Loucy (cell line): ENCODE data around the gene OR8G5.

Experiments used
- H2AFZ ChIP-seq: fragments of 200-600 bp; sonication (generic); 2 replicates; pipeline ENCODE4 v1.6.0; 2016; ENCODE audit warnings: antibody characterized with exemption, mild to moderate bottlenecking, low read length, moderate library complexity
- H3F3A ChIP-seq: fragments of 200-600 bp; 2 replicates; pipeline ENCODE4 v1.6.0; 2016; ENCODE audit warnings: antibody characterized with exemption, low read depth, mild to moderate bottlenecking
- H3K27me3 ChIP-seq: fragments of 200-600 bp; sonication (generic); 2 replicates; pipeline ENCODE4 v1.6.1; 2014; ENCODE audit warnings: low read length, mild to moderate bottlenecking; ENCODE audit not compliant: insufficient read depth, poor library complexity, severe bottlenecking
- H3K36me3 ChIP-seq: fragments of 200-600 bp; sonication (generic); 2 replicates; pipeline ENCODE4 v1.6.1; 2016; ENCODE audit warnings: low read length; ENCODE audit not compliant: insufficient read depth
- H3K4me1 ChIP-seq: fragments of 200-600 bp; sonication (generic); 2 replicates; pipeline ENCODE4 v1.5.1; 2014; ENCODE audit warnings: low read length, mild to moderate bottlenecking; ENCODE audit not compliant: insufficient read depth, poor library complexity, severe bottlenecking
- H3K4me2 ChIP-seq: fragments of 200-600 bp; sonication (generic); 2 replicates; pipeline ENCODE4 v1.6.0; 2014; ENCODE audit warnings: antibody characterized with exemption, low read length, low read depth, mild to moderate bottlenecking; ENCODE audit not compliant: poor library complexity, severe bottlenecking
- H3K4me3 ChIP-seq: fragments of 200-600 bp; sonication (generic); 2 replicates; pipeline ENCODE4 v1.5.1; 2014; ENCODE audit warnings: low read length, mild to moderate bottlenecking, mixed read lengths; ENCODE audit not compliant: poor library complexity, severe bottlenecking
- H3K79me2 ChIP-seq: fragments of 200-600 bp; sonication (generic); 2 replicates; pipeline ENCODE4 v1.6.1; 2014; ENCODE audit warnings: low read length; ENCODE audit not compliant: insufficient read depth
- H3K9ac ChIP-seq: fragments of 200-600 bp; sonication (generic); 2 replicates; pipeline ENCODE4 v1.6.0; 2014; ENCODE audit warnings: mild to moderate bottlenecking, low read depth, low read length, moderate library complexity; ENCODE audit not compliant: poor library complexity, severe bottlenecking
- H3K9me2 ChIP-seq: fragments of 200-600 bp; sonication (generic); replicated peaks from 2 replicates; pipeline ENCODE4 v1.6.1; 2016; ENCODE audit warnings: low read depth, low read length, mixed read lengths
- H3K9me3 ChIP-seq: fragments of 200-600 bp; sonication (generic); 2 replicates; pipeline ENCODE4 v1.6.1; 2014; ENCODE audit warnings: mild to moderate bottlenecking, antibody characterized with exemption, low read length, low read depth; ENCODE audit not compliant: insufficient read depth
- H4K20me1 ChIP-seq: fragments of 200-600 bp; sonication (generic); 2 replicates; pipeline ENCODE4 v1.6.0; 2014; ENCODE audit warnings: antibody characterized with exemption, low read length, mild to moderate bottlenecking; ENCODE audit not compliant: insufficient read depth, poor library complexity, severe bottlenecking
- EZH2phosphoT487 ChIP-seq: fragments of 200-600 bp; IDR thresholded peaks from 2 replicates; pipeline ENCODE4 v1.6.1; 2018; ENCODE audit warnings: antibody characterized with exemption, mild to moderate bottlenecking, moderate library complexity, borderline replicate concordance
- TF ChIP-seq, protein P1 (sequence below): fragments of 200-600 bp; sonication (generic); conservative IDR thresholded peaks from 2 replicates; pipeline ENCODE4 v1.5.1; 2014; ENCODE audit warnings: mild to moderate bottlenecking, antibody characterized with exemption, low read length

The OR8G5 gene

GRCh38 chr11:124296016-124296415 lies 39.8 kb downstream of the OR8G5 start:
- TF ChIP-seq, protein P1, sequence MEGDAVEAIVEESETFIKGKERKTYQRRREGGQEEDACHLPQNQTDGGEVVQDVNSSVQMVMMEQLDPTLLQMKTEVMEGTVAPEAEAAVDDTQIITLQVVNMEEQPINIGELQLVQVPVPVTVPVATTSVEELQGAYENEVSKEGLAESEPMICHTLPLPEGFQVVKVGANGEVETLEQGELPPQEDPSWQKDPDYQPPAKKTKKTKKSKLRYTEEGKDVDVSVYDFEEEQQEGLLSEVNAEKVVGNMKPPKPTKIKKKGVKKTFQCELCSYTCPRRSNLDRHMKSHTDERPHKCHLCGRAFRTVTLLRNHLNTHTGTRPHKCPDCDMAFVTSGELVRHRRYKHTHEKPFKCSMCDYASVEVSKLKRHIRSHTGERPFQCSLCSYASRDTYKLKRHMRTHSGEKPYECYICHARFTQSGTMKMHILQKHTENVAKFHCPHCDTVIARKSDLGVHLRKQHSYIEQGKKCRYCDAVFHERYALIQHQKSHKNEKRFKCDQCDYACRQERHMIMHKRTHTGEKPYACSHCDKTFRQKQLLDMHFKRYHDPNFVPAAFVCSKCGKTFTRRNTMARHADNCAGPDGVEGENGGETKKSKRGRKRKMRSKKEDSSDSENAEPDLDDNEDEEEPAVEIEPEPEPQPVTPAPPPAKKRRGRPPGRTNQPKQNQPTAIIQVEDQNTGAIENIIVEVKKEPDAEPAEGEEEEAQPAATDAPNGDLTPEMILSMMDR, result no peak
- no peak for TF ChIP-seq EZH2phosphoT487
- H3K9me3 ChIP-seq, result no peaks in the 10 kb centered on the region
- no peaks in the 10 kb centered on the region for H3F3A ChIP-seq
- H4K20me1 ChIP-seq, result no peaks in the 10 kb centered on the region
- no peaks in the 10 kb centered on the region for H3K27me3 ChIP-seq
- no peak overlapping the region for H3K9ac ChIP-seq
- no peak overlapping the region for H3K4me2 ChIP-seq
- no peak overlapping the region for H3K4me3 ChIP-seq
- no peak overlapping the region for H2AFZ ChIP-seq
- H3K36me3 ChIP-seq, result no peaks in the 10 kb centered on the region
- H3K9me2 ChIP-seq, result no peaks in the 10 kb centered on the region
- no peaks in the 10 kb centered on the region for H3K79me2 ChIP-seq
- no peaks in the 10 kb centered on the region for H3K4me1 ChIP-seq

DNA sequence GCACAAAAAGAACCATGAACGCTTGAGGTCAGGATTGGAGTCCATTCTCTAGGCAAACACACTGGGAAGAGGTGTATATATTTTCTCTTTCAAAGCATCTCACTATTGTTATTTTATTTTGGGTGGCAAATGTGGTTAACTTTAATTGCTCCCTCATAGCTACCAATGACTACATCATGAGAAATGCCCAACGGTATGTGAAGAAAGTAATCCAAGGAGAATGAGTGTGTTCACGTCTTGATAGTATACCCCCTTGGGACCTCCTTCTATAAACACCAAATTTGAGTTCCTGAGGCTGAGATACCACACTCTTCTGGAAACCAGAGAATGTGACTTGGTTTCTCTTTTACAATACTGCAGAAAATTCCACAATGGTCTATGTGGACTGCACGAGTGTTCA lies 41.7 kb downstream of the OR8G5 start:
- no peak for TF ChIP-seq EZH2phosphoT487
- TF ChIP-seq, protein P1, result no peak
- no peaks in the 10 kb centered on the region for H4K20me1 ChIP-seq
- no peak overlapping the region for H3K4me2 ChIP-seq
- H3K4me1 ChIP-seq, result no peaks in the 10 kb centered on the region
- no peak overlapping the region for H2AFZ ChIP-seq
- no peaks in the 10 kb centered on the region for H3K79me2 ChIP-seq
- no peaks in the 10 kb centered on the region for H3K9me3 ChIP-seq
- H3K4me3 ChIP-seq, result no peak overlapping the region
- H3K36me3 ChIP-seq, result no peaks in the 10 kb centered on the region
- H3K27me3 ChIP-seq, result no peaks in the 10 kb centered on the region
- H3K9ac ChIP-seq, result no peak overlapping the region
- H3K9me2 ChIP-seq, result no peaks in the 10 kb centered on the region
- H3F3A ChIP-seq, result no peaks in the 10 kb centered on the region

DNA sequence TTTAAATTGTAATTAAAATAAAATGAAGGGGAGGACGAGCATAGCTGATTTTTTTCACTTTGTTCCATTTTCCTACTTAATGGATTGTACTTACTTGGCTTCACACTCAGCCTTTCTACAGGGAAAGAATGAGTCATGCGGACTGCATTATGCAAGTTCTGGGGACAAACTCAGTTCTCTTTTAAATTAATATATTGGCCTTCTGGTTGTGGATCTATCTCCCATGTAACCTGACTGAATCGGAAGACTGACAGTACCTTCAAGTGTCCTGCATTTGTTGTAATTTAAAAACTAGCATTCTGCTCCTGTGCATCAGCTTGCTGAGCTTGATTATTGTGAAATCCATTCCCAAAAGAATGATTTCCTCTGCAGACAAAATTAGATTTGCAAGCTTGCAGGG lies 45.4 kb downstream of the OR8G5 start:
- no peaks in the 10 kb centered on the region for H3K4me1 ChIP-seq
- no peaks in the 10 kb centered on the region for H3K9me2 ChIP-seq
- no peak overlapping the region for H3K4me2 ChIP-seq
- H3F3A ChIP-seq, result no peaks in the 10 kb centered on the region
- TF ChIP-seq, protein P1, result no peak
- no peak for TF ChIP-seq EZH2phosphoT487
- no peaks in the 10 kb centered on the region for H3K27me3 ChIP-seq
- no peaks in the 10 kb centered on the region for H4K20me1 ChIP-seq
- H3K9ac ChIP-seq, result no peak overlapping the region
- no peaks in the 10 kb centered on the region for H3K79me2 ChIP-seq
- H2AFZ ChIP-seq, result no peak overlapping the region
- no peak overlapping the region for H3K4me3 ChIP-seq
- H3K36me3 ChIP-seq, result no peaks in the 10 kb centered on the region
- no peaks in the 10 kb centered on the region for H3K9me3 ChIP-seq
